MM.1S (cell line): ENCODE measurements around the gene ACER2.

ENCODE experiments used
- CTCF ChIP-seq: fragments of 300-600 bp; sonication (generic); IDR thresholded peaks from 2 replicates; pipeline ENCODE4 v1.5.1; 2016; ENCODE audit warnings: antibody characterized with exemption, low read length, mixed read lengths
- EZH2 ChIP-seq: fragments of 300-600 bp; sonication (generic); optimal IDR thresholded peaks from 2 replicates; pipeline ENCODE3; 2017; ENCODE audit warnings: low read depth, mild to moderate bottlenecking, antibody characterized with exemption, low read length, mixed read lengths
- EZH2phosphoT487 ChIP-seq: fragments of 300-600 bp; sonication (generic); IDR thresholded peaks from 2 replicates; pipeline ENCODE4 v1.6.1; 2018; ENCODE audit warnings: antibody characterized with exemption, low read length

GRCh38 chr9:19379697-19380046 is 29.1 kb upstream of the ACER2 start:
- no peak for TF ChIP-seq CTCF
- no peak for TF ChIP-seq EZH2
- TF ChIP-seq EZH2phosphoT487, result no peak
